ENCODE measurements around the gene GRM7. TPM values are rescaled to one million over a fixed set of nuclear protein-coding genes. Genes with fewer than 3 reads are reported as not detected.

GRM7 gene
- total and polyA plus RNA-seq, 2 donors (not counting 1 experiment from before 2014, with no cell fraction given): not detected

GRCh38 chr3:7423036-7423435 is 562.1 kb downstream of the GRM7 start:
- Mint-ChIP-seq H3K27me3 (no peaks in the 10 kb centered on the region), H3K4me3 (no peak overlapping the region), H3K4me1 (no peaks in the 10 kb centered on the region), H3K9me3 (ENCODE audit: insufficient read depth) (peaks cover 3% of the 10 kb centered on the region), H3K27ac (no peak overlapping the region)
- ChIA-PET CTCF (no interaction called here), POLR2A (no interaction called here)
- Histone ChIP-seq H3K36me3 (replicated peaks in 1 of 2; ENCODE audit: control extremely low read depth in 1 of 2, control insufficient read depth in 1 of 2, extremely low read depth in 1 of 2, insufficient read depth in 2 of 2, low read length in 1 of 2) (no peaks in the 10 kb centered on the region), H3K27me3 (replicated peaks in 1 of 4; ENCODE audit: control extremely low read depth in 1 of 4, control insufficient read depth in 3 of 4, insufficient read depth in 4 of 4, low read length in 3 of 4) (no peaks in the 10 kb centered on the region), H2AFZ (ENCODE audit: insufficient read depth, low read depth, low read length, poor library complexity, severe bottlenecking) (no peak overlapping the region), H3K79me2 (ENCODE audit: control insufficient read depth, insufficient read depth, low read length) (no peaks in the 10 kb centered on the region), H4K20me1 (ENCODE audit: control insufficient read depth, insufficient read depth, low read length, poor library complexity, severe bottlenecking) (no peaks in the 10 kb centered on the region), H3K27ac (ENCODE audit: low read length in 2 of 2) (no peak overlapping the region), H3K4me3 (ENCODE audit: control extremely low read depth in 1 of 5, extremely low read depth in 1 of 5, insufficient read depth in 1 of 5, low read depth in 2 of 5, low read length in 4 of 5) (no peak overlapping the region), H3K9ac (ENCODE audit: low read length) (no peak overlapping the region), H3K9me3 (ENCODE audit: control extremely low read depth in 1 of 3, control insufficient read depth in 2 of 3, insufficient read depth in 1 of 3, low read length in 2 of 3) (no peaks in the 10 kb centered on the region), H3K4me2 (replicated peaks; ENCODE audit: low read depth, low read length, poor library complexity, severe bottlenecking) (no peak overlapping the region), H3K4me1 (ENCODE audit: control insufficient read depth in 2 of 2, insufficient read depth in 2 of 2, low read length in 2 of 2) (no peaks in the 10 kb centered on the region)
- ATAC-seq (ENCODE audit: low read depth): no peak
- TF ChIP-seq CTCF (IDR thresholded peaks at IDR 0.05) (no peak), EZH2 (IDR thresholded peaks at IDR 0.05; ENCODE audit: borderline replicate concordance, insufficient read depth, low read depth, low read length, poor library complexity, severe bottlenecking) (no peak)
- WGBS (ENCODE audit: insufficient coverage): no CpG with 5 or more reads among the region's 2 CpGs
- intact Hi-C loops (cut with micrococcal nuclease): no loop called here
- no peak for DNase-seq

- Histone ChIP-seq H3K9me3 (ENCODE audit: control extremely low read depth in 1 of 3, control insufficient read depth in 2 of 3, insufficient read depth in 1 of 3, low read length in 2 of 3) (no peaks in the 10 kb centered on the region), H2AFZ (ENCODE audit: insufficient read depth, low read depth, low read length, poor library complexity, severe bottlenecking) (no peak overlapping the region), H3K36me3 (replicated peaks in 1 of 2; ENCODE audit: control extremely low read depth in 1 of 2, control insufficient read depth in 1 of 2, extremely low read depth in 1 of 2, insufficient read depth in 2 of 2, low read length in 1 of 2) (no peaks in the 10 kb centered on the region), H3K4me3 (ENCODE audit: control extremely low read depth in 1 of 5, extremely low read depth in 1 of 5, insufficient read depth in 1 of 5, low read depth in 2 of 5, low read length in 4 of 5) (no peak overlapping the region), H3K27me3 (replicated peaks in 1 of 4; ENCODE audit: control extremely low read depth in 1 of 4, control insufficient read depth in 3 of 4, insufficient read depth in 4 of 4, low read length in 3 of 4) (no peaks in the 10 kb centered on the region), H3K79me2 (ENCODE audit: control insufficient read depth, insufficient read depth, low read length) (no peaks in the 10 kb centered on the region), H3K9ac (ENCODE audit: low read length) (no peak overlapping the region), H4K20me1 (ENCODE audit: control insufficient read depth, insufficient read depth, low read length, poor library complexity, severe bottlenecking) (no peaks in the 10 kb centered on the region), H3K4me1 (ENCODE audit: control insufficient read depth in 2 of 2, insufficient read depth in 2 of 2, low read length in 2 of 2) (no peaks in the 10 kb centered on the region), H3K27ac (ENCODE audit: low read length in 2 of 2) (no peak overlapping the region), H3K4me2 (replicated peaks; ENCODE audit: low read depth, low read length, poor library complexity, severe bottlenecking) (no peak overlapping the region)
- intact Hi-C loops (cut with micrococcal nuclease): no loop called here
- no peaks in the 10 kb centered on the region for H3K4me1 Mint-ChIP-seq
- no peaks in the 10 kb centered on the region for H3K27me3 Mint-ChIP-seq
- H3K9me3 Mint-ChIP-seq (ENCODE audit: insufficient read depth): peaks cover 4% of the 10 kb centered on the region
- ATAC-seq (ENCODE audit: low read depth) (no peak), DNase-seq (no peak)
- WGBS (ENCODE audit: insufficient coverage): no CpG with 5 or more reads among the region's 4 CpGs
- no peak overlapping the region for H3K4me3 Mint-ChIP-seq
- CTCF ChIA-PET: no interaction called here
- POLR2A ChIA-PET: no interaction called here
- H3K27ac Mint-ChIP-seq: no peak overlapping the region
- TF ChIP-seq EZH2 (IDR thresholded peaks at IDR 0.05; ENCODE audit: borderline replicate concordance, insufficient read depth, low read depth, low read length, poor library complexity, severe bottlenecking) (no peak), CTCF (IDR thresholded peaks at IDR 0.05) (no peak)
Measured at GRCh38 chr3:7423995-7424394, 563.1 kb downstream of the GRM7 start.
